GM20431 (cell line): Measurements from ENCODE around the gene SMIM33.

Experiments
- in situ Hi-C: fragments of 300-500 bp; cut with MseI, MboI; formaldehyde crosslinking; loops from one replicate; pipeline ENCODE4 v1.15.0; 2020; ENCODE audit warnings: low sequenced_read_pairs; ENCODE audit not compliant: unreplicated experiment

Gene SMIM33

GRCh38 chr5:139517683-139518564, 47.1 kb downstream of the SMIM33 start:
- in situ Hi-C loops = no loop called here
